BE2C (cell line): Measurements from ENCODE around the gene KIF17.

ENCODE experiments used
- DNase-seq: peaks from one replicate; pipeline ENCODE4 v3.0.0-alpha.2; 2020
- H3K27me3 ChIP-seq: fragments of 250-450 bp; sonication (Bioruptor Pico); 2 replicates; pipeline ENCODE4 v1.5.1; 2020; ENCODE audit warnings: mild to moderate bottlenecking
- H3K36me3 ChIP-seq: fragments of 250-450 bp; sonication (Bioruptor Pico); 2 replicates; pipeline ENCODE4 v1.5.1; 2020; ENCODE audit warnings: mild to moderate bottlenecking
- H3K4me1 ChIP-seq: fragments of 250-450 bp; sonication (Bioruptor Pico); 2 replicates; pipeline ENCODE4 v1.5.1; 2020
- H3K4me3 ChIP-seq: 2 replicates; pipeline ENCODE4 v1.5.1; 2011; ENCODE audit warnings: low read depth, low read length
- H3K9me3 ChIP-seq: fragments of 250-450 bp; sonication (Bioruptor Pico); 2 replicates; pipeline ENCODE4 v1.5.1; 2020
- CTCF ChIP-seq: IDR thresholded peaks from 2 replicates; pipeline ENCODE4 v1.5.1; 2012; ENCODE audit warnings: mild to moderate bottlenecking, low read depth, low read length

KIF17 gene

GRCh38 chr1:20686883-20687725 is 30.7 kb downstream of the KIF17 start:
- no peak for DNase-seq

GRCh38 chr1:20685741-20686140 is 32.1 kb downstream of the KIF17 start:
- no peak overlapping the region for H3K4me3 ChIP-seq
- no peaks in the 10 kb centered on the region for H3K4me1 ChIP-seq
- TF ChIP-seq CTCF, result no peak
- no peaks in the 10 kb centered on the region for H3K36me3 ChIP-seq
- DNase-seq, result no peak
- no peaks in the 10 kb centered on the region for H3K27me3 ChIP-seq
- no peaks in the 10 kb centered on the region for H3K9me3 ChIP-seq

More at GRCh38 chr1:20686883-20687725, 30.7 kb downstream of the KIF17 start:
- Histone ChIP-seq H3K27me3 (no peaks in the 10 kb centered on the region), H3K4me3 (no peak overlapping the region), H3K36me3 (no peaks in the 10 kb centered on the region), H3K9me3 (no peaks in the 10 kb centered on the region), H3K4me1 (no peaks in the 10 kb centered on the region)
- no peak for TF ChIP-seq CTCF

- no peaks in the 10 kb centered on the region for H3K9me3 ChIP-seq
- TF ChIP-seq CTCF, result no peak
- DNase-seq, result no peak
- H3K36me3 ChIP-seq, result no peaks in the 10 kb centered on the region
- H3K27me3 ChIP-seq, result no peaks in the 10 kb centered on the region
- no peak overlapping the region for H3K4me3 ChIP-seq
- H3K4me1 ChIP-seq, result no peaks in the 10 kb centered on the region
Measured at GRCh38 chr1:20685099-20685662, 32.6 kb downstream of the KIF17 start.

GRCh38 chr1:20684651-20685050 is 33.2 kb downstream of the KIF17 start:
- Histone ChIP-seq H3K9me3 (no peaks in the 10 kb centered on the region), H3K4me3 (no peak overlapping the region), H3K27me3 (no peaks in the 10 kb centered on the region), H3K4me1 (no peaks in the 10 kb centered on the region), H3K36me3 (no peaks in the 10 kb centered on the region)
- no peak for TF ChIP-seq CTCF
- no peak for DNase-seq

GRCh38 chr1:20684050-20684620 is 33.7 kb downstream of the KIF17 start:
- no peaks in the 10 kb centered on the region for H3K27me3 ChIP-seq
- H3K4me3 ChIP-seq, result no peak overlapping the region
- no peak for TF ChIP-seq CTCF
- no peaks in the 10 kb centered on the region for H3K36me3 ChIP-seq
- no peaks in the 10 kb centered on the region for H3K4me1 ChIP-seq
- DNase-seq, result no peak
- H3K9me3 ChIP-seq, result no peaks in the 10 kb centered on the region

GRCh38 chr1:20683614-20684013 is 34.2 kb downstream of the KIF17 start:
- Histone ChIP-seq H3K36me3 (no peaks in the 10 kb centered on the region), H3K4me1 (no peaks in the 10 kb centered on the region), H3K4me3 (no peak overlapping the region), H3K27me3 (no peaks in the 10 kb centered on the region), H3K9me3 (no peaks in the 10 kb centered on the region)
- DNase-seq, result no peak
- TF ChIP-seq CTCF, result no peak
